Measurements from ENCODE around the gene NRXN3.

DNA sequence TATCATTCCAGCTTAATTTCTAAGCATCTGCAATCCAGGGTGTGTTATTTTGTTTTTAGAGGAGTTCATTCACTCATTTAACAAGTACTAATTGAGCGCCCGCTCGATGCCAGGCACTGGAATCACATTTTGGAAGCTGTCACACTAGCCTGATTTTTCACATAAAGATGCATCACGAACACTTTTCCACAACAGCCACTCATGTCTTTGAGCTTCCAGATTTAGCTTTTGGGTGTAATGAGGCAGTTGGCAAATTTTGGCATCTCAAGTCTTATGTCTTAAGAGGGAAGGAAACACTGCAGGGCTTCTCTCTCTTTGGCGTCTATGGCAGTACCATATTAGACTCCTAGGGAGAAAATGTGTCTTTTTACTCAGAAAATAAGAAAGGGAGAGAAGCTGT lies 14.0 kb downstream of the NRXN3 start:
- TF ChIP-seq, protein P1, sequence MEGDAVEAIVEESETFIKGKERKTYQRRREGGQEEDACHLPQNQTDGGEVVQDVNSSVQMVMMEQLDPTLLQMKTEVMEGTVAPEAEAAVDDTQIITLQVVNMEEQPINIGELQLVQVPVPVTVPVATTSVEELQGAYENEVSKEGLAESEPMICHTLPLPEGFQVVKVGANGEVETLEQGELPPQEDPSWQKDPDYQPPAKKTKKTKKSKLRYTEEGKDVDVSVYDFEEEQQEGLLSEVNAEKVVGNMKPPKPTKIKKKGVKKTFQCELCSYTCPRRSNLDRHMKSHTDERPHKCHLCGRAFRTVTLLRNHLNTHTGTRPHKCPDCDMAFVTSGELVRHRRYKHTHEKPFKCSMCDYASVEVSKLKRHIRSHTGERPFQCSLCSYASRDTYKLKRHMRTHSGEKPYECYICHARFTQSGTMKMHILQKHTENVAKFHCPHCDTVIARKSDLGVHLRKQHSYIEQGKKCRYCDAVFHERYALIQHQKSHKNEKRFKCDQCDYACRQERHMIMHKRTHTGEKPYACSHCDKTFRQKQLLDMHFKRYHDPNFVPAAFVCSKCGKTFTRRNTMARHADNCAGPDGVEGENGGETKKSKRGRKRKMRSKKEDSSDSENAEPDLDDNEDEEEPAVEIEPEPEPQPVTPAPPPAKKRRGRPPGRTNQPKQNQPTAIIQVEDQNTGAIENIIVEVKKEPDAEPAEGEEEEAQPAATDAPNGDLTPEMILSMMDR (optimal IDR thresholded peaks at IDR 0.05 in 1 of 3, IDR thresholded peaks at IDR 0.05 in 1 of 3, conservative IDR thresholded peaks at IDR 0.05 in 1 of 3; ENCODE audit: extremely low read depth in 1 of 3, insufficient read depth in 2 of 3, low read length in 3 of 3): no peak
- TF ChIP-seq EZH2 (IDR thresholded peaks at IDR 0.05; ENCODE audit: low read length): no peak
